Hematopoietic multipotent progenitor cell treated with erythropoietin and hydrocortisone succinate and interleukin-3 and kit ligand, for 17 days (in vitro differentiated cells): ENCODE data around the gene RAB18.
"Not testable (repeated sequence)": the region's sequence is repeated elsewhere in the genome, so short reads cannot be mapped to it uniquely, and the experiment has no call there.

ENCODE experiments used
- DNase-seq: peaks from one replicate; pipeline ENCODE4 v3.0.0-alpha.2; 2015; ENCODE audit warnings: low spot score

RAB18 gene

GRCh38 chr10:27547047-27547446, 42.9 kb downstream of the RAB18 start:
- no peak for DNase-seq

- DNase-seq: no peak
Measured at GRCh38 chr10:27547482-27547881, 43.4 kb downstream of the RAB18 start.

GRCh38 chr10:27550823-27551222, 46.7 kb downstream of the RAB18 start:
- DNase-seq: no peak

GRCh38 chr10:27558612-27559020, 54.5 kb downstream of the RAB18 start:
- DNase-seq: peak; percentile 53

GRCh38 chr10:27561334-27561733, 57.2 kb downstream of the RAB18 start:
- DNase-seq: no peak

- DNase-seq: no peak
Measured at GRCh38 chr10:27564398-27564797, 60.3 kb downstream of the RAB18 start.

- no peak for DNase-seq
Measured at GRCh38 chr10:27564880-27565279, 60.8 kb downstream of the RAB18 start.

- no peak for DNase-seq
Measured at GRCh38 chr10:27568196-27569175, 64.4 kb downstream of the RAB18 start.

- DNase-seq: no peak
Measured at GRCh38 chr10:27569946-27570345, 65.8 kb downstream of the RAB18 start.

- DNase-seq: not testable (repeated sequence)
Measured at GRCh38 chr10:27577038-27577437, 72.9 kb downstream of the RAB18 start.

GRCh38 chr10:27578316-27578715, 74.2 kb downstream of the RAB18 start:
- no peak for DNase-seq

- no peak for DNase-seq
Measured at GRCh38 chr10:27581225-27581624, 77.1 kb downstream of the RAB18 start.

GRCh38 chr10:27584302-27584701, 80.2 kb downstream of the RAB18 start:
- no peak for DNase-seq
